Stimulated activated CD8-positive, alpha-beta memory T cell treated with anti-CD3 and anti-CD28 coated beads, Interleukin-12 subunit alpha, Interleukin-12 subunit beta, amount 100 ng/mL, for 4 hours (primary cell): ENCODE results near the gene TRAF3IP1.
"Not testable (repeated sequence)": the region's sequence is repeated elsewhere in the genome, so short reads cannot be mapped to it uniquely, and the experiment has no call there.

Experiments
- DNase-seq: peaks from one replicate; pipeline ENCODE4 v3.0.0-alpha.2; 2020; ENCODE audit warnings: low read depth

TRAF3IP1 gene

GRCh38 chr2:238380785-238381184, 60.5 kb downstream of the TRAF3IP1 start:
- no peak for DNase-seq

GRCh38 chr2:238381341-238382115, 61.2 kb downstream of the TRAF3IP1 start:
- DNase-seq, result no peak

DNA sequence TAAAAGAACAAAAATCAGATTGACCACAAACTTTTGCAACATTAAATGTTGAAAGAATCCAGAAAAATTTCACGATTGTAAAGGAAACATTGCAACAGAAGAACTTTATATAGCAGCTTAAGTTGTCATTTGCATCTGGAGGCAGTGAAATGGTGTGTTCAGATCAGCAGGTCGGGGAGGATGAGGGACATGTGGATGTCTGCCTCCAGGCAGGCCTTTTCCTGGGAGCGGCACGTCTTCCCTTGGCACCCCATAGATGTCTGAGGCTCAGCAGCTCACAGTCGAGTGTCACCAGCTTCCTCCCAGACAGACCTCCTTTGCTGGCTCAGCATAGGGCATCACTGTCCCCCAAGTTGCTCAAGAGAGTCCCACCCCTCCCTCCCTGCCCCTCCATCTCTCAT, 62.1 kb downstream of the TRAF3IP1 start:
- no peak for DNase-seq

DNA sequence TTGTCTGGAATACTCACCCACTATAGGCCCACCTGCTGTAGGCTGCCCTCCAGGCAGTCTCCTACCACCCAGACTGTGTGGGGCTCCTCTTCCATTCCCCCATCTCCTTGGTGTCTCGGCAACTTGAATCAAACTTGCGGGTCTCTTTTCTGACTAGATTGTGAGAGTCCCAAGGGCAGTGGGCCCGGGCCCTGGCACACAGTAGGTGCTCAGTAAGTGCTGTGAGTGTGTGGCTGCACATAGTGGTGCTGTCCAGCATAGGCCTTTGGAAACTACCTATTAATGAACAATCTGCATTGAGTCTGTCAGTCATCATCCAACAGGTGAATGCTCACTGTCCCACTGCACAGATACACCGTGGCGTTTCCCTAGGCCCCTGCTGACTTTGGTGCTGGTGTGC, 62.8 kb downstream of the TRAF3IP1 start:
- DNase-seq, result no peak

GRCh38 chr2:238383743-238384380, 63.5 kb downstream of the TRAF3IP1 start:
- DNase-seq, result no peak

- DNase-seq, result no peak
Observed at GRCh38 chr2:238387332-238387731, 67.0 kb downstream of the TRAF3IP1 start.

GRCh38 chr2:238388794-238389193, 68.5 kb downstream of the TRAF3IP1 start:
- DNase-seq, result no peak

- no peak for DNase-seq
Observed at GRCh38 chr2:238389988-238390589, 69.8 kb downstream of the TRAF3IP1 start.

GRCh38 chr2:238391042-238391689, 70.8 kb downstream of the TRAF3IP1 start:
- DNase-seq, result no peak

GRCh38 chr2:238396663-238397062, 76.3 kb downstream of the TRAF3IP1 start:
- DNase-seq, result no peak

DNA sequence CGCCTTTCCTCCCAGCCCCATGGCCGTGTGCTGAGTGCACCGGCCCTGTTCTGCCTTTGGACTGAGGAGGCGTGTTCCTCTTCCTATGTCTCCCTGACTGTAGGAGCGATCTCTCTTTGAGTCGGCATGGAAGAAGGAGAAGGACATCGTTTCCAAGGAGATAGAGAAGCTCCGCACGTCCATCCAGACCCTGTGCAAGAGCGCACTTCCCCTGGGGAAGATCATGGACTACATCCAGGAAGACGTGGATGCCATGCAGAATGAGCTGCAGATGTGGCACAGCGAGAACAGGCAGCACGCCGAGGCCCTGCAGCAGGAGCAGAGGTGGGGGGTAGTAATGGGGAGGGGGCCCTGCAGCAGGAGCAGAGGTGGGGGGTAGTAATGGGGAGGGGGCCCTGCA, 77.0 kb downstream of the TRAF3IP1 start:
- DNase-seq, result no peak

GRCh38 chr2:238398577-238398976, 78.3 kb downstream of the TRAF3IP1 start:
- no peak for DNase-seq

GRCh38 chr2:238399094-238399493, 78.8 kb downstream of the TRAF3IP1 start:
- DNase-seq, result no peak

- no peak for DNase-seq
Observed at GRCh38 chr2:238401551-238401950, 81.2 kb downstream of the TRAF3IP1 start.

DNA sequence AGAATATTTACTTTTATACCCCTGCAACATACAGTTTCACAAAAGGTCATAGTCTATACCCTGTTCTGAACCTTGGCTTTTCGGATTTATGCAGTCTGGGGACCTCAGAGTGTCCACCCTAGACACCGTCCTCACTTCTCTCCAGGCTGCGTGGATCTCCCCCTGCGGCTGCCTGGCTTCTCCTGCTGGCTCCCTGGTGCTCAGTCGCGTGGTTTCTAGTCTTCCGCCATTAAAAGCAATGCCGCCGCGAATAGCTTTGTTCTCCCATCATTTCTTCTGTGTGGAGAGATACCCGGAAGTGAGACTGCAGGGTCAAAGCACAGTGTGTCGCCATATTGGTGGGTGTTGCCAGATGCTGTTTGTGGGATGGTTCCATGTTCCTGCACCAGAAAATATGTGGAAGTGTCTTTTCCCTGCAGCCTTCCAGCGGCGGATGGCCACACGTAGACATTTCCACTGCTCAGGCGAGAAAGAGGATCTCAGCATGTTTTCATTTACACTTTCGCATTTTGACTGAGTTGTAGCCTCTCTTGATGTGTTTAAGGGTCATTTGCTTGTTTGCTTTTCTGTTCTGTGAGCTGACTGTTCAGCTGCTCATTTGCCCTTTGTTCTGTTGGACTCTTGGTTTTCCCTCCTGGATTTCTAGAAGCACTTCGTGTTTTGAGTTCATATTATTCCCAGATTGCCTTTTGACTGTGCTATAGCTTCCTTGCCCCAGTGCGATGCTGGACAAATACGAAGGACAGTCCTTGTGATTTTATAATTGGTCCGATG, 83.5 kb downstream of the TRAF3IP1 start:
- no peak for DNase-seq

- DNase-seq, result no peak
Observed at GRCh38 chr2:238404406-238405216, 84.3 kb downstream of the TRAF3IP1 start.

GRCh38 chr2:238405217-238405555, 84.9 kb downstream of the TRAF3IP1 start:
- DNase-seq, result not testable (repeated sequence)

DNA sequence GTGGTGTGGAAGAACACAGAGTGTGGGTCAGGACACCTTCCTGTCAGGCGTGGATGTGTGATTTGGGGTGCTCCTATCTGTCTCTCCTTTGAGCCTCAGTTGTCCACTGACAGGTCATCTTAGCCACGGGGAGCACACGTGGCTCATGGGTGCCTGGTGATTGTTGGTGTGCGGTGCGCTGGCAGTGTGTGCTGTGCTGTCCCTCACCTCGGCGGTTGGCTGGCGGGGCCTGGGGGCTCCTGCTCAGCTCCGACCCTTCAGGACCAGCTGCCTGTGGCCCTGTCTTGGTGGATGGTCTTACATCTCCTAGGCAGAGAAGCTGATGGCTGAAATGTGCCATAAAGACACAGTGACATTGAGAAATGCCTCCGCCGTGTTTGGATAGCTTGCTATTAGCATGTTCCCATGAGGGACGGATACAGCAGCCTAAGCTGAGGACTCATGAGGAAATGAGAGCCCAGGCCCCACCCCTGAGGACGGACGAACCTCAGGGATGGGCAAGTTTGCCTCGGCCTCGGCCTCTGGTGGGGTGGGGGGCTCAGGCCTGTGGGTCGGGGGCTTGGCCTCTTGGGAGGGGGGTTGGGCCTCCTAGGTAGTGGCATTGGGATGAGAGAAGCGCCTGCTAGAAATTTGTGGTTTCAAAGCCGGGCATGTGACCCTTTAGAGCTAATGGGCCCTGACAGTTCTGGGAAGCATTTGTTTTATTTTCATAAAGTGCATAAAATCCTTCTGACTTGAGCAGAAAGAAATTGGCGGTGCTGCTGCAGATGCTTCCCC, 86.1 kb downstream of the TRAF3IP1 start:
- no peak for DNase-seq

DNA sequence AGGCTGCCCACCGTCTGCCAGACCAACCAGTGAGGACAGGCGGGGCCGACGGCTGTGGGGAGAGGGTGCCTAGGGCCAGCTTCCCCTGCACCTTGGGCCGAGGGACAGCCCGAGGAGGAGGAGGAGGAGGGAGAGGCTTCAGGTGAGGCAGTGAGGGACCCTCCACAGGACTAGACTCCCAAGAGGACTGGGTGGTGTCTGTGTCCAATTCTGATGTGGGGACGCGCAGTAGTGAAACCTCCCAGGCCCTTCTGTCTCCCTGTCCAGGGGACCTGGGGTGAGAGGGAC, 86.6 kb downstream of the TRAF3IP1 start:
- no peak for DNase-seq

DNA sequence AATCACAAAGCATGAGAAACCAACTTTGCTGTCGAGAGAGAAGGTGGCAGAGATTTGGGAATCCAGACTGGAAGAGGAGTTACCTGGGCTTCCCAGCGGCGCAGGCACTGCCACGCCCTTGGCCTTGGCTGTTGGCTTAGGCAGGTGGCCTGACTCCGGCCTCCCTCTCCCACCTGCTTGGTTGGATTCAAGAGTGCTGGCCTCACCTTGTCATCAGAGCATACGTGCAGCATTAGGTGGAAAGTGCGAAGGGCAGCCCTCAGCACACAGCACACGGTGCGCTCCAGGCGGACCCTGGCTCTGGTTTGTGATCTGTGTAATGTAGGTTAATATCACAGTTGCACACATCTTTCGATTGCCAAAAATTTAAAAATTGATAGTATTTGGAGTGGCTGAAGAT, 87.2 kb downstream of the TRAF3IP1 start:
- no peak for DNase-seq
